Hematopoietic multipotent progenitor cell treated with erythropoietin and hydrocortisone succinate and interleukin-3 and kit ligand, for 15 days (in vitro differentiated cells): ENCODE results near the gene MT1A.

Experiments
- DNase-seq: peaks from one replicate; pipeline ENCODE4 v3.0.0-alpha.2; 2015; ENCODE audit warnings: low spot score

MT1A gene

DNA sequence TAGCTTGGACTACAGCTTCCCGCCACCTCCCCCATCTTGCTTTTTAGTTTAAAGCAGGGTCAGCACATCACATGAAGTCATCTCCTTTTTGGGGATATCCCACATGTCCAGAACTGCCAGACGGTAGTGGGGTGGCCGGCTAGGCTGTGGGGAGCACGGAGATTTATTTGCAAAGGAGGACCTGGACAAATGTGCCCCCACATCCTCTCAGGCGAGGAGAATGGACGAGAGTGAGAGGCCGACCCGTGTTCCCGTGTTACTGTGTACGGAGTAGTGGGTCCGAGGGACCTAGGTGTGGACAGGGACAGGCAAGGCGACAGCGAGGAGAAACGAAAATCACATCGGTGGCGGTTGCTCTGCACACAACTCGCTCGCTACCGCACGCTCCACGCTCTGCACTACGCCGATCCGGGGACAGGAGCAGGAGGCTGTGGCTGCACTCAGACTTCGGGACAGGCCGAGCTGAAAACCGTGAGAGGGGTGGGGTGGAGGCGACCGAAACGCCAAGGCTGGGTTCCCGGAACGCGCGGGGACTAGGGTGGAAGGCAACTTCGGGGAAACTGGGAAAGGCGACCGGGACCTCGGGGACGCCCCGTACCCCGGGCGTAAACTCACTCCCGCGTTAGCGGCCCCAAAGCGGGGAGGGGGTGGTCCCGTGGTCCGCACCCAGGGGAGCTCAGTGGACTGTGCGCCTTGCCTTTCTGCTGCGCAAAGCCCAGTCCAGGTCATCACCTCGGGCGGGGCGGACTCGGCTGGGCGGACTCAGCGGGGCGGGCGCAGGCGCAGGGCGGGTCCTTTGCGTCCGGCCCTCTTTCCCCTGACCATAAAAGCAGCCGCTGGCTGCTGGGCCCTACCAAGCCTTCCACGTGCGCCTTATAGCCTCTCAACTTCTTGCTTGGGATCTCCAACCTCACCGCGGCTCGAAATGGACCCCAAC is at the start of gene MT1A:
Gene MT1A (plus strand): TSS at position 853 of the 937 bp plus-strand sequence. CDS start 73 bp downstream, at position 926.
- DNase-seq, result no peak

DNA sequence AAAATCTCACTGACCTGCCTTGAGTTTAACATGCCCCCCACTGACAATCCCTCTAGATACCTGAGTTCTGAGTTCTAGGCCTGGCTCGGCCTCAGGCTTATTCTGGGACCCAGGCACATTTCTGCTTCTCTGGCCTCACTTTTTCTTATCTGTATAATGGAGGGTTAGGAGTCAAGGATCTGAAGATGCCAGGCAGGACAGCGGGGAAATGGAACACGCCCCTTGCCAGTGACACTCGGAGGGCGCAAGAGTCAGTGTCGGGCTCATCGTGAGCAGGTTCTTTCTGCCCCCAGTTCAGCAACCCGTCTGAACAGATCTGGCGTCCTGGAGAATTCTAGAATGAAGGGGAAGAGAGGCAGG is 49.7 kb upstream of the MT1A start:
- no peak for DNase-seq

GRCh38 chr16:56589141-56590039 is 49.1 kb upstream of the MT1A start, which contains the start of gene MT3:
Gene MT3 (plus strand): TSS chr16:56589528. CDS start chr16:56589591, 63 bp downstream.
- DNase-seq, result no peak

DNA sequence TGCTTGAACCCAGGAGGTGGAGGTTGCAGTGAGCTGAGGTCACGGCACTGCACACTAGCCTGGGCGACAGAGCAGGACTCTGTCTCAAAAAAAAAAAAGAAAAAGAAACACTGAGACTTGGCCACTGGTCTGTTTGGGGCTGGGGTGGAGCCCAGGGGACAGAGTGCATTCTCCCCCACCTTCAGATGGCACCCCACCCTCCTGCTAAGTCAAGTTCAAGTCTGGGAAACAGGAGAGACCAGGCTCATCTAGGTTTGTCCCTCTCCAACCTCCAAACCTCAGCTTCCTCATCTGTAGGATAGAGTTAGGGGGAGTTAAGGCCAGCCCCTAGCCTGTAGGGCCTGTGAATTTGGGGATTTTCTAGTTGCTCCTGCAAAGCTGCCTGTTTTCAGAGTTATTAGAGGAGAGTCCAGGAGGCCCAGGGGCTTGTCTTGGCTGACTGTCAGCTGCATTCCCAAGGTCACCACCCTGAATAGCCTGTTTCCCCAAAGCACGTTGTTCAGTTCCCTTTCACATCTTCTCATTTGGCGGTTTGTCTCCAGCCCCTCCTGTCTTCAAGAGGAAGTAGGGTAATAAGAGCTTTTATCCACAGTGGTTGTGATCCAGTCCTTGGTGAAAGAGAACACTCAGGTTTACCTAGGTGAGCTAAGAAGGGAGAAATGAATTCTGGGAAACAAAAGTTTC is 46.9 kb upstream of the MT1A start:
- DNase-seq, result no peak

DNA sequence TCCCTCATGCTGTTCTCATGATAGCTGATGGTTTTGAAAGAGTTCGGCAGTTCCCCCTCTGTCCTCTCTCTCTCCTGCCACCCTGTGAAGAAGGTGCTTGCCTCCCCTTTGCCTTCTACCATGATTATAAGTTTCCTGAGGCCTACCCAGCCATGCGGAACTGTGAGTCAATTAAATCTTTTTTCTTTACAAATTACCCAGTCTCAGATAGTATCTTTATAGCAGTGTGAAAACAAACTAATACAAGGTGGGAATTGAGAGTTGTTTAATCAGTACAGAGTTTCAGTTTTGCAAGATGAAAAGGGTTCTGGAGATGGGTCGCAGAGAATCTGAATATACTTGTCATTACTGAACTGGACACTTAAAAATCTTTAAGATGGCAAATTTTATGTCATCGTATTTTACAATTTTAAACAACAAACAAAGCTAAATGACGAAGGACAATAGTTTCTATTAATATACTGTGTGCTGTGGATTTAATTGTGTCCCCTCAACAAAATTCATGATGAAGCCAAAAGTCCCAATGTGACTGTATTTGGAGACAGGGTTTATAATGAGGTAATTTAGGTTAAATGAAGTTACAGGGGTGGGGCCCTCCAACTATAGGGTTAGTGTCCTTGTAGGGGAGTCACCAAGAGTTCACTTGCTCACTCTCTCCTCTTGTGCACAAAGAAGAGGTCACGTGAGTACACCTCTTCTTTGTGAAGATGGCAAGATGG is 44.7 kb upstream of the MT1A start:
- DNase-seq, result no peak

DNA sequence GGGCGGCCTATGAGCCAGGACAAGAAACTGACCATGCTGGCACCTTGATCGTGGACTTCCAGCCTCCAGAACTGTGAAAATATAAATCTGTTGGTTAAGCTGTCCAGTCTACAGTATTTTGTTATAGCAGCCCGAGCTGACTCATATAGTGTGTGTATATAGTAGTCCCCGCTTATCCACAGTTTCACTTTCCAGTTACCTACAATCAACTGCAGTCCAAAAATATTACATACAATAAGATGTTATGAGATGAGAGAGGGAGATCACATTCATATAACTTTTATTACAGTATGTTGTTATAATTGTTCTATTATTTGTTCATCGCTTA is 44.2 kb upstream of the MT1A start:
- no peak for DNase-seq

GRCh38 chr16:56600398-56600999 is 38.0 kb upstream of the MT1A start:
- peak; percentile 46 for DNase-seq

- no peak for DNase-seq
Measured at GRCh38 chr16:56601325-56601724, 37.1 kb upstream of the MT1A start.

- peak; percentile 28 for DNase-seq
Measured at GRCh38 chr16:56603589-56603988, 34.9 kb upstream of the MT1A start.

DNA sequence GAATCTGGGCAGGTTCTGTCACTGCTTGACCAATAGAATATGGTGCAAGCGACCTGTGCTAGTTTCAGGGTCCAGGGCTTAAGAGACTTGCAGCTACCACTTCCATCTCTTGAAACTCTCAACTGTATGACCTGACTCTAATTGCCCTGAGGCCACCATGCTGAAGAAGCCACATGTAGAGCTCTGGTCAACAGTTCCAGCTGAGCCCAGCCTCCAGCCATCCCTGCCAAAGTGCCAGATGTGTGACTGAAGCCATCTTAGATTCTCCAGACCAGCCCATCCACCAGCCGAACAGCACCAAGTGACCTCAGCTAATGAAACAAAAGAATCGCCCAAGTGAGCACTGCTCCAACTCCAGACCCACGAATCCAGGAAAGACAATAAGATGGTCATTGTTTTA is 33.5 kb upstream of the MT1A start:
- DNase-seq, result no peak

- no peak for DNase-seq
Measured at GRCh38 chr16:56605475-56605874, 33.0 kb upstream of the MT1A start.

DNA sequence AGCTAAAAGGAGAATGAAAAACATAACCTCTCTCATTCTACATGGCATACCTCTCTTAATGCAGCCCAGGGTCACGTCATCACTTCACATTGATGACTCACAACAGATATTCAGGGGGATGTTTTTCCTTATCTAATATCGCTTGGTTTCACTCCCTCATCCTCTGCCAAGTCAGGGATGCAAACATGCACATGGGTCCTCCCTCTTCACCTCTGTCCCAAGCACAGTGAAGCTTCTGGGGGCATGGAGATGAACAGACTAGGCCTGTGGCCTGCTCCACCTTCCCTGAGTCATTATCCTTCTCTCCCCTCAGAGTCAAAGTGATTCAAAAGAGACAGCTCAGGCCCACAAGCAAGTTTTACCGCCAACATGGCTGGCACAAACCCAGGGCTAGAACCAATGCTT is 32.4 kb upstream of the MT1A start:
- peak; percentile 25 for DNase-seq

DNA sequence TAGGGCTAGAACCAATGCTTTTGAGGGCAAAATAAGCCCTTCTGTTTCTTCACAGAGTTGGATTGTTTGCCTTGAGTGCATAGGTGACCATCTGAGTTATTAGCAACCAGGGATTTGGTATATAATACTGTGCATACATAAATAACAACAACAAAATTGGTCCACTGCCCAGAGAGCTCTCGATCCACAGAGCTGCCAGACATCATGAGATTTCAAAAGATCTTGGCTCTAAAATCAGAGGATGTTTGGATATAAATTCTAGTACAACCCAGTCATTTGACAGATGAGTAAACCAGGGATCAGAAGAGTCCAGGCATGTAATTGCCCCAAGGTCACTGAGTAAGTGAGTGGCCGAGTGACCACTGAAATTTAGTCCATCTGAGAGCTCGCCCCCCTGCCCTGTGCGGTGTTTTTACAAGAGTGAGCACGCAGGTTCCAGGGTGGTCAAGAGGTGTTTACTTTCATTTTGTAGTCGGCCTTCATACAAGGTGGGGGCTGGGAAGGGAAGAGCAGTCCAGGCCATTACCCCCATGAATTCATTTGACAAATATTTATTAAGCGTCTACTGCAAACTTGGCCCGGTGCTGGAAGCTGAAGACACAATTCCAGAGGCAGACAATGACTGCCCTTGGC is 31.9 kb upstream of the MT1A start:
- peak; percentile 14 for DNase-seq

DNA sequence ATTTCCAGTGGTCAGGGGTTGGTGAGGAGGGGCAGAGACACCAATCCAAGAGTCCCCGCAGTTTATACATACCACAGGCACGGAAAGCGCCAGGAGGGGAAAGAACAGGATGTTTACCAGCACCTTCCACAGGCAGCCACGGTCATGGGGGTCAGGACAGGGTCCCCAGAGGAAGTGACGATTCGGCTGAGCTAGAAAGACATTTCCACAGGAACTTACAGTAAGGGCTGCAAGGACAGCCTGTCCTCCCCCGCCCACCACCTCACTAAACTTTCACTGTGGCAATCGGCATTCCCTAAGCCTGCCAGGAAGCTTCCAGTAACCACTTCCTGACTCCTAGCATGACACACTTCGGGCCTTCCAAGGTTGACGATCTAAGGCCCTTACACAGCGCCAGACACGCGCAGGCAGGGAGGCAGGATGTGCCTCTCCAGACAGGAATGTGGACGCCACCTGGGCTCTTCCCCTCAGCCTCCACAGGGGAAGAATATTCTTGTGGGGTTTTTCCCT is 31.3 kb upstream of the MT1A start:
- DNase-seq, result no peak

GRCh38 chr16:56607675-56608042 is 30.8 kb upstream of the MT1A start:
- no peak for DNase-seq

- peak; percentile 94 for DNase-seq
Measured at GRCh38 chr16:56608043-56608875, 30.2 kb upstream of the MT1A start, which contains the start of gene MT2A. Gene MT2A (plus strand): TSS chr16:56608584. CDS start chr16:56608656, 72 bp downstream.

- no peak for DNase-seq
Measured at GRCh38 chr16:56608876-56609462, 29.5 kb upstream of the MT1A start.

- peak; percentile 92 for DNase-seq
Measured at GRCh38 chr16:56609463-56609921, 29.0 kb upstream of the MT1A start.

DNA sequence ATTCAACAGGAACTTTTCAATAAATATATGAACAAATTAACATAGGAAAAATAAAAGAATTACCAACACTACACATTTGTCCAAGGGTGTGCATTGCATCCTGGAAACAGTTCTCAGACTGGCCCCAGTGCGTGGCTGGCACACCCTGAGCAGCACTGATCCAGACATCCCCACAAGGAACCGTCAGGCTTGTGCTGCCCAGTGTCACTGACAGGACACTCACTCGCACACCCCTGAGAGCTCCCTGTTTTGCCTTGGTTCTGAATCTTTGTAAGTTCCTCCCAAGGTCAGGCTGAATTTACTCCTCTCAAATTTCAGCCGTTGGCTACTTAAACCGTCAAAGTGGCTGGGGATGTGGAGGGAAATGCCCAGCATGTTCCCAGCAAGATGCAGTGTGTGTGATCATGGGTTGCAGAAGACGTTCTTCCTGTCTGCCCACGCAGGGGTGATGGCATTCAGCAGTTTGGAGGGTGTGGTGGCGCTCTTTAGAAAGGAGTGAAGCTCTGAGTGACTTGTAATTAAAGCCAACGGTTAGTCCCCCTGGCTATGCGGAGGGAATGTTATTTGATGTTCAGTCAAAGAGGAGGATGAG is 28.4 kb upstream of the MT1A start:
- peak; percentile 27 for DNase-seq
